ENCODE data around the gene PPP1R16B.
"Not testable (repeated sequence)": the region's sequence is repeated elsewhere in the genome, so short reads cannot be mapped to it uniquely, and the experiment has no call there.

PPP1R16B gene

DNA sequence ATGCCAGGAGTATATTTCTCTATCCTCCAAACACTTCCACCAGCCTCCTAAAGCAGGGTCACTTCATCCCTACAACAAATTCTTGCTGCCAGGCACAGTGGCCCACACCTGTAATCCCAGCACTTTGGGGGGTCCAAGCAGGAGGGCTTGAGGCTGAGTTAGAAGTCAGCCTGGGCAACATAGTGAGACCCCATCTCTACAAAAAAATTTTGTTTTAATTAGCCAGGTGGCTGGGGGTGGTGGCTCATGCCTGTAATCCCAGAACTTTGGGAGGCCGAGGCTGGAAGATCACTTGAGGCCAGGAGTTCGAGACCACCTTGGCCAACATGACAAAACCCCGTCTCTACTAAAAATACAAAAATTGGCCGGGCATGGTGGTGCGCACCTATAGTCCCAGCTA is 11.4 kb upstream of the PPP1R16B start:
- not testable (repeated sequence) for DNase-seq

DNA sequence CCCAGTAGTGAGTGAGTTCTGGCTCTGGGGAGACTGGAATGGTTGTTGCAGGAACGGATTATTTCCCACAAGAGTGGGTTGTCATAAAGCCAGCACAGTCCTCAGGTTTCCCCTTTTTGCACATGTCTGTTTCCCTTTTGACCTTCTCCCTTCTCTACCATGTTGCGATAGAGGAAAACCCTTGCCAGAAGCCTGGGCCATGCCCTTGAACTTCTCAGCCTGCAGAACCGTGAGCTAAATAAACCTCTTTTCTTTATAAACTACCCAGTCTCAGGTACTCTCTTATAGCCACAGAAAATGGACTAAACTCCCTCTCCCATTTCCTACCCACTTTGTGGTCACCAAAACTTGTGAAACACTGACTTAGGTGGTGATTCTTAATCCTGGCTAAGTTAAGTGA is 7.2 kb upstream of the PPP1R16B start:
- no peak for DNase-seq

- no peak for DNase-seq
Observed at GRCh38 chr20:38799203-38799602, 6.3 kb upstream of the PPP1R16B start.

GRCh38 chr20:38800882-38801281 is 4.6 kb upstream of the PPP1R16B start:
- DNase-seq = no peak

DNA sequence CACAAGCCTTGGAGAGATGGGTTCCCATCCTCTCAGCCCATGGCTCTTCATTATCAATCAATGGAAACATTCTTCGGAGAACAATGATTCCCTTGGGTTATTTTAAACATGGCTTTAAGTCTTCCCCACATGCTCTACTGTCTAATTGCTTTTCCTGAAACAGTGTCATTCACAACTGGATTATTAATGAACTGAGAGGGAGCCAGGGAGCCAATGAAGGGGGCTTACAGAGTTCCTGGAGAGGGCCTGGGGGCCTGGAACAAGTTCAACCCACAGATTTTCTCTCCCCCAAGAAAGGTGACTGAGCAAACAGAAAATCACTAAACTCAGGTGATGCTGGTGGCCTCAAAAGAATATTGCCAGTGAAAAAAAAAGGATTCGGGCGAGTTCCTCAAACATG is 1.3 kb upstream of the PPP1R16B start:
- no peak for DNase-seq

DNA sequence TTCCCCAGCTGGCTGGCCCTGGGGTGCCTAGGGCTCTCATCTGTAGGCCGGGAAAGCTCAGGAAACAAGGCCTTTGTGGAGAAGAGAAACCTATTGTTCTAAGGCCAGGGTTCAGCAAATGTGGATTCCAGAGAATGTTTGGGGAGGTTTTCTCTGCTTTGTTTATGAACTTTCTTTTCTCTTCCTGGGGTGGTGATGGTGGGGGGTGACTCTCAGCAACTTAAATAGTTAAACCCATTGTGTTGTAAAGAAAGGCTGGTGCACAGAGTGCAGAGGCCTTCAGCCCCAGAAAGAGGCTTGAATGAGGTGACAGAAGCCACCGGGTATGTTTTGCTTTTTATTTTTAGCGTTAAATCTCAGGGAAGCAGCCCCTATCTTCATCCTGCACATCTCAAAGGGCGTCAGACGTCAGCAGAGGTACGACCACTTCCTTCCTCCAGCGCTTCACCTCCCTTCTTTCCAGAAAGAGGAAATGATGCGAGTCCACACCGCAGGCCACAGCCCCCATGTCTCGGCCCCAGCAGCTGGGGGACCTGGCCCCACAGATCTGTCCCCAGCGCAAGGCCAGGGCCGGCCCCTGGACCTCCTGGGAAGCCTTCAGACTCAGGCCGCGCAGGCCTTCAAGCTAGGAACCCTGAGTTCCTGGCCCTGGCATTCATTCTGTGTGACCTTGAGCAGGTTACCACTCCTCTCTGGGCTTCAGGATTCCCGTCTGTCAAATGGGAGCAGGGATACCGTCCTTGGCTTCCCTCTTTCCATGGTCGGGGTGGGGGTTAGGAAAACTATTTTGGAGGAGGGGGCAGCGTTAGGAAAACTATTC is 605 bp upstream of the PPP1R16B start:
- peak; percentile 92 for DNase-seq

DNA sequence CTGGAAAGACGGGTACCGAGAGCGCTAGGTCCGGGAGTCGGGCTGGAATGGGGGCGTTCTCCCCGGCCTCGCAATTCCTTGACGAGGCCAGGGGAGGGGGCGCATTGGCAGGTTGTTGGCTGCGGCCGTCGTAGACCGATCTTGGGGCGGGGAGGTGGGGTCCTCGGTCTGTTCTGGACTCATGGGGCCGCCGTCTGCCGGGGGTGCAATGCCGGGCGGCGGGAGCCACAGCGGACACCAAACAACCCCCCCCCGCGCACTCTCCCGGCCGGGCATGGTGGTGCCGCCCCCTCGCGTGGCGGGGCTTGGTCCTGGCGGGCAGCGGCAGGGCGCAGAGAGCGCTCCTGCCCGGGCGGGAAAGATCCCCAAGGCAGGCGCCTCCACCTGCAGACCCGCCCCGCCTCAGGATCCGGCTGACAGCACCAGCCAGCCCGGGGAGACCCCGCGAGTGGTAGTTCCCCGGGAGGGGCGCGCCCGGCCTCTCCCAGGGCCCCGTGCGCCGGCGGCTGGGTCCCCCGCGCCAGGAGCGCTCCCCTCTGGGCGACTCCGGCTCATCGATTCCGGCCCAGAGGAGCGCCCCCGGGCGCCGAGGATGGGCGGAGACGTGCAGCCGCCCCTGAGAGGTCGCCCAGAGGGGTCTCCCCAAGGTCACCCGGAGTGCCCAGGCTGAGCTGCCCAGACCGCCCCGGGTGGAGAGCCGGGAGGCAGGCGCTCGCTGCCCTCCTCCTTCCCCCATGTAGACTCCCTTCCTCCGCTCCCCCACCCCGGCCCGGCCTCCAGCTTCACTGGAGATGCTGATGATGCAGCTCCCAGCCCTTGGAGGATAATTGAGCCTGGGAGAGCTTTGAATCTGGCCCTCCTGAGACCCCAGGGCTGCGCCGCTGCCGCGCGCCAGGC is 709 bp downstream of the PPP1R16B start:
- peak; percentile 38 to 48 for DNase-seq

GRCh38 chr20:38806855-38807655 is 1.6 kb downstream of the PPP1R16B start:
- peak; percentile 57 to 67 for DNase-seq

GRCh38 chr20:38809942-38810341 is 4.4 kb downstream of the PPP1R16B start:
- no peak for DNase-seq

GRCh38 chr20:38810926-38811630 is 5.6 kb downstream of the PPP1R16B start:
- DNase-seq = no peak

DNA sequence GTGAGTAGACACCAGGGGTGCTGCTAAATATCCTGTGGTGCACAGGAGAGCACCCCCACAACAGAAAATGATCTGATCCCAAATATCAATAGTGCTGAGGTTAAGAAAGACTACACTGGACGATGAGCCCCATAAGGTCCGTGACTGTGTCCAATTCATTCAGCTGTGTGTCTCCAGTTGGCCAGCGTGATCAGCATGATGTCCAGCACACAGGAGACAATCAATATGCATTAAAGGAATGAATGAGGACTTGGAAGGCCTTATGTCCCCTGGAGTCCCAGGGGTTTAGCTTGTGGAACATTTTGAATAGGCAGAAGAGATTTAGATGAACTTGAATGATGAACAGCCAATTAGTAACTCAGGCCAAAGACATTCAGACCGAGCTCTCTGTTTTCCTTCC is 6.3 kb downstream of the PPP1R16B start:
- DNase-seq = no peak

GRCh38 chr20:38812182-38812581 is 6.7 kb downstream of the PPP1R16B start:
- no peak for DNase-seq

DNA sequence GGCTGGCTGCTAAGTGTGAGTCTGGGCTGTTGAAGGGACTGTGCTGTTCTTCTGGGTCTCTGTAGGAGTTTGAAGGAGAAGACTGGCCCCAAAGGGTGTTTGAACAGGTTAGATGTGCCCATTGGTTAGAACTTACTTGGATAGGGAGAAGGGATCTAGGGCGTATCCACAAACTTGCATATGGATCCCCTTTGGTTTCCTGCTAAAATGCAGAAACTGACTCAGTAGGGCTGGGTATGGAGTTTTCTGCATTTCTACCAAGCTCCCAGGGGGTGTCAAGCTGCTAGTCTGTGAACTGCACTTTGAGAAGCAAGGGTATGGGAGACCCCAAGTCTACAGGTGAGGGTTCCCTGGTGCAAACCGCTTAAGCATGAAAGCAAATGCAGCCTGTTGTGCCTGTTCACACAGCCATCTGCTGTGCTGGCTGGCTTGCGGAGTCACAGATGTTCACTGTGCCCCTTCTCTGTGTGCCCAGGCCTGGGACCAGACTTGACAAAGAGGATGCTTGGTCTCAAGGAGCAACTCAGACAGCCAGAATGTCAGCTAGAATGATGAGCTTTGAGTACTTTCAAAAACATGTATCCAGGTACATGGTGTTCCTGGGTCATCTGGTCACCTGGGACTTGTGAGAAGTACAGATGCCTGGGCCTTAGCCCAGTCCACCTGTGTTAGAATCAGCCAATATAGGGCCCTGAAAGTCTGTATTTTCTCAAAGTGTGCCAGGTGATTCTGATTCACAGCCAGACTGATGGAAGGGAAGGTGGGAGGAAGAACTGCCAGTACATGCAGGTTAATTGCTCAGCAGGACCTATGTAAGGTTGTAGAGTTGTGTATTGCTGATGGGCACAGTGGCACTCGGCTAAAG is 7.4 kb downstream of the PPP1R16B start:
- no peak for DNase-seq

GRCh38 chr20:38813574-38813962 is 8.1 kb downstream of the PPP1R16B start:
- DNase-seq = not testable (repeated sequence)

- DNase-seq = no peak
Observed at GRCh38 chr20:38815446-38815845, 9.9 kb downstream of the PPP1R16B start.

DNA sequence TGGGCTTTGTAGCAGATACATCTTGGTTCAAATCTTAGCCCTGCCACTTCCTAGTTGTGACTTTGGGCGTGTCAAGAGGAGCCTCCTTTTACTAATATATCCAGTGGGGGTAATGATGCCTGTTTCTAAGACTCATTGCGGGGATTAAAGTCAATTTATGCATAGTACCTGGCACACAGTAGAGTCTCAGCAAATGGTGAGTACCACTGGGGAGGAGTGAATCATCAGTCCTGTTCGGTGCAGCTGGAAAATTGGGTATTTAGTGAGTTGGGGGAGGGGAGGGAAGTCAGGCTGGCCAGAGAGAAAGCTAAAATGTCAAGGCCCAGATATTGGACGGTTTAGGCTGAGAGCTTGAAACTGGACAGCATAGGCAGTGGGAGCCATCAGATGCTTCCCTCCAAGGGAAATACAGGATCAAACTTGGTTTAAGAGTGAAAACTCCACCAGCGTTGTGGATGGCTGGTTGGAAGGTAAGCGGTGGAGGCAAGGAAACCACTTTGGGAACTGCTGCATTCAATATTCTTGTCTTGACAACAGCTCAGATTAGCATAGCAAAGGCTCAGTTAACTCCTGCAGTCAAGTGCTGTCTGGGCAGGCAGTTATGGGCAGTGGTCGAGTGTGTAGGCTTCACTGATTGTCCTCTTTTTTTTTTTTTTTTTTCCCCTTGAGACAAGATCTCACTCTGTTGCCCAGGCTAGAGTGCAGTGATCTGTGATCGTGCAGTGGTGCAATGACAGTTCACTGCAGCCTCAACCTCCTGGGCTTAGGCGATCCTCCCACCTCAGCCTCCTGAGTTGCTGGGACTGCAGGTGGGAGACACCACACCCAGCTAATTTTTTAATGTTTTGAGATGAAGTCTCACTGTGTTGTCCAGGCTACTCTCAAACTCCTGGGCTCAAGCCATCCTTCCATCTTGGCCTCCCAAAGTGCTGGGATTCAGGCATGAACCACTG is 12.9 kb downstream of the PPP1R16B start:
- no peak for DNase-seq

DNA sequence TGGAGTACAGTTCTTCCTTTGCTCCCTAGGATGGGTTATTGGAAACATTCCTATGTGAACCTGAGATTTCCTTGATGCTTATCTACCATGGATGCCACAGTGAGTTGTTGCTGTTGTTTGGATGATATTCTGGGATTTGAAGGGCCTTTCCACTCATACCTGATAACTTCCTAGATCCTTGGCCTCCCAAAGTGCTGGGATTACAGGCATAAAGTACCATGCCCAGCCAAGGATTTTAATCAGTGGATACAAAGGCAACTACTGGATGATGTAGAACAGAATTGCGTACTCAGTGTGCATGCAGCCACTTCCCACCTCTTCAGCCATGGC is 20.0 kb downstream of the PPP1R16B start:
- no peak for DNase-seq

DNA sequence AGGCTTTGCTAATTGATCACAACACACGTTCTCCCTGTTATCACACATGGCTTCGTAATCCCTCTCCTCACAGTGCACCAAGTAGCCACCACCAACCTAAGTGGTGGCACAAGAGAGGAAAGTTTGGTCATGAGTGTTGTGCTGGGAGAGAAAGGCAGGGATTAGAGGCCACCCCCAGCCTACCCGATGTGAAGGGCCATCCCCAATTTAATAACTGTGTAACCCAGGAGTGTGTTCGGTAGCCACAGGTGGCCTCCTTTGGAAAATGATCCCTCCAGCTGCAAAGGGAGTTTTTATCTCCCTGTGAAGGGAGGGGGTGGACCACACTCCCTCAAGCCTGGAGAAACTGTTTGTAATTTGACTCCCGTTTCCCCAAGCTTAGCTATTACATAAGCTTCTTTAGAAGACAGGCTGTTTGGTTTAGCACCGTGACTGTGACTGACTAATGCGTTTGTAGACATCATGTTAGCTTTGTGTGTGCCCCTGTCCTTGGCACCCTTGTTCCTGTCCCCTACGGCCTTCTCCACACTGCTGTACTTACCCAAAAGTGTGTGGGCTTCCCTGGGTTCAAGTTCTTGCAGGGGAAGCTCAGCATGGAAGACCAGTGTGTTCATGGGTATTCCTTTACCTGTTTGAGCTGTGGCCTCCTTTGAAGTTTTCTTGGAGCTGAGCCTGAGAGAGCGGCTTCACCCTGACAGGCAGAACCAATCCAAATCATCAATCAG is 20.6 kb downstream of the PPP1R16B start:
- no peak for DNase-seq

DNA sequence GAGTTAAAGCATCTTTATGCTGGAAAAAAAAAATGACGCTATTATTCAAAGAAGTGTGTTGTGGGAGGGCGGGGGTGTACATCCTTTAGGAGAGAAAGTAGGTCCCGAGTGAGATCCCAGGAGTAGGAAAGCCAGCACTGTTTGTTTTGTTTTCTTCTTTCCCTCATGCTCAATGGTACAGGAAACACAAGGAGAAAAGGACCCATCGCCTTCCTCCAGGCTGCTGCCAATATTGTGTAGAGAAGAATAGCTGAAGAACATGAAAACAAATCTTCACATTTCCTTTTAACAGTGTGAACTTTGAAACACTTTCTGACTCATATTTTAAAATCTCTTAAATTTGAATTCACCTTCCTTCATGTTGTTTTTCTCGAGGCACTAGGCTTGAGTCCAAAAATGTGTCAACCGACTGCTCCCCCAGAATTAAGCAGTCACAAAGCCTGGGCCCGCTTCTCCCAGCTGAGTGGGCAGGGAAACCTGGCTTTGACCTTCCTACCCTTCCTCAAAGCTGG is 22.3 kb downstream of the PPP1R16B start:
- no peak for DNase-seq

All from CD4-positive, alpha-beta T cell treated with Interleukin-4 for 1 hour (primary cell).